Measurements from ENCODE around the gene UBLCP1.

DNA sequence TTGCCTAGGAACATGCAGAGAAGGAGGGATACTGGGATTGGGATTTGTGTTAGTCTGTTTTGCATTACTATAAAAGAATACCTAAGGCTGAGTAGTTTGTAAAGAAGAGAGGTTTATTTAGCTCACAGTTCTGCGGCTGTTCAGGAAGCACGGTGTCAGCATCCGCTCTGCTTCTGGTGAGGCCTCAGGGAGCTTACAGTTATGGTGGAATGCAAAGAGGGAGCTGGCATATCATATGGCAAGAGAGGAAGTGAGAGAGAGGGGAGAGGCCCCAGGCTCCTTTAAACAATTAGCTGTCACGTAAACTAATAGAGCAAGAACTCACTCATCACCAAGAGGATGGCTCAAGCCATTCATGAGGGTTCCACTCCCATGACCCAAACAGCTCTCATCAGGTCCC, 40.2 kb downstream of the UBLCP1 start:
- TF ChIP-seq, protein P1, sequence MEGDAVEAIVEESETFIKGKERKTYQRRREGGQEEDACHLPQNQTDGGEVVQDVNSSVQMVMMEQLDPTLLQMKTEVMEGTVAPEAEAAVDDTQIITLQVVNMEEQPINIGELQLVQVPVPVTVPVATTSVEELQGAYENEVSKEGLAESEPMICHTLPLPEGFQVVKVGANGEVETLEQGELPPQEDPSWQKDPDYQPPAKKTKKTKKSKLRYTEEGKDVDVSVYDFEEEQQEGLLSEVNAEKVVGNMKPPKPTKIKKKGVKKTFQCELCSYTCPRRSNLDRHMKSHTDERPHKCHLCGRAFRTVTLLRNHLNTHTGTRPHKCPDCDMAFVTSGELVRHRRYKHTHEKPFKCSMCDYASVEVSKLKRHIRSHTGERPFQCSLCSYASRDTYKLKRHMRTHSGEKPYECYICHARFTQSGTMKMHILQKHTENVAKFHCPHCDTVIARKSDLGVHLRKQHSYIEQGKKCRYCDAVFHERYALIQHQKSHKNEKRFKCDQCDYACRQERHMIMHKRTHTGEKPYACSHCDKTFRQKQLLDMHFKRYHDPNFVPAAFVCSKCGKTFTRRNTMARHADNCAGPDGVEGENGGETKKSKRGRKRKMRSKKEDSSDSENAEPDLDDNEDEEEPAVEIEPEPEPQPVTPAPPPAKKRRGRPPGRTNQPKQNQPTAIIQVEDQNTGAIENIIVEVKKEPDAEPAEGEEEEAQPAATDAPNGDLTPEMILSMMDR (IDR thresholded peaks at IDR 0.05), result no peak
- no peak for TF ChIP-seq POLR2A (IDR thresholded peaks at IDR 0.05)

All from testis (tissue), 2 donors.